IPS-NIHi11 (cell line): ENCODE results near the gene ABCB11.
"Not testable (repeated sequence)": the region's sequence is repeated elsewhere in the genome, so short reads cannot be mapped to it uniquely, and the experiment has no call there.

Experiments
- DNase-seq: peaks from one replicate; pipeline ENCODE4 v3.0.0; 2012; ENCODE audit warnings: mixed read lengths, low spot score

The ABCB11 gene

DNA sequence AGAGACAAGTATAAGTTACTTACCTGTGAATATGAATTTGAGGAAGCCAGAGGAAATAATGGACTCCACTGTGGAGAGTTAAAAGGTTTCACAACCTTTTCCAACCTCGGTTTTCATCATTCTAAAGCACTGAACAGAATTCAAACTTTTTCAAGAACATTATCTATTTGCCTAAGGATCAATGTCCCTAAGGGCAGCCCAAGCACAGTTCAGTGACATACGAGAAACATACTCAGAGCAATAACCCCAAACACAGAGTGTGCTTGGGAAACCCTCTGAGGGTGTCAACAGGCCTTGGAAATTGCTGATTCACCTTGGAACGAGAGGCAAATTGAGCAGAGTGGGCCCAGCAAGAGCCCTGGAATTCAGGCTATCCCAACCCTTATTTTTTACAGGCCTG is at the start of gene ABCB11:
TSS of gene ABCB11 (minus strand) at position 123 of the 400 bp plus-strand sequence. CDS start 13,199 bp downstream, outside the sequence.
- peak; percentile 20 for DNase-seq

GRCh38 chr2:169080250-169081069 is 49.3 kb upstream of the ABCB11 start:
- DNase-seq, result no peak

DNA sequence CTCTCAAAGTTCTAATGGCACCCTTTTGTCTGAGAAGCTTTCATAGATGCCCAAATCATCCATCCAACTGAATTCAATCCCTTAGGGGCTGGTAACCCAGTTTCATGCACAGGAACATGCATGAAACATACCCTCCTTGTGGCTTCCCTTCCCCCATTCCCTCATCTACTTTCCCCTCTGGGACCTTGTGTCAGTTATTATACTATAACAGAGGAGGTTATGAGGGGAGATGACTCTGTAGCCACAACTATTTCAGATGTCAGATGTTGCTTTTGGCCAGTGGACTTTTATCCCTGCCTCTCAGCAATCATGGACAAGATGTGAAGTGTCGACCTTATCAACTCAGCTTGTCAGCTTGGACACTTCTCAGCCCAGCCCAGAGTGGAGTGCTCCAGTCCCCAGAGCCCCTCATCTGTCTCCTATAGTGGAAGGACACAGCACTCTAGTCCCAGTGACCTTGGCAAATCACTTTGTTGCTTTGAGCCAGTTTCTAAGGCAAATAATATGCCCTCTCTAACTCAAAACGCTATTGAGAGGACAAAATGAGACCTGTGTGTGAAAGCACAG is 46.6 kb upstream of the ABCB11 start:
- no peak for DNase-seq

- no peak for DNase-seq
These were observed 43.0 kb upstream of the ABCB11 start for GRCh38 chr2:169073963-169074751.

DNA sequence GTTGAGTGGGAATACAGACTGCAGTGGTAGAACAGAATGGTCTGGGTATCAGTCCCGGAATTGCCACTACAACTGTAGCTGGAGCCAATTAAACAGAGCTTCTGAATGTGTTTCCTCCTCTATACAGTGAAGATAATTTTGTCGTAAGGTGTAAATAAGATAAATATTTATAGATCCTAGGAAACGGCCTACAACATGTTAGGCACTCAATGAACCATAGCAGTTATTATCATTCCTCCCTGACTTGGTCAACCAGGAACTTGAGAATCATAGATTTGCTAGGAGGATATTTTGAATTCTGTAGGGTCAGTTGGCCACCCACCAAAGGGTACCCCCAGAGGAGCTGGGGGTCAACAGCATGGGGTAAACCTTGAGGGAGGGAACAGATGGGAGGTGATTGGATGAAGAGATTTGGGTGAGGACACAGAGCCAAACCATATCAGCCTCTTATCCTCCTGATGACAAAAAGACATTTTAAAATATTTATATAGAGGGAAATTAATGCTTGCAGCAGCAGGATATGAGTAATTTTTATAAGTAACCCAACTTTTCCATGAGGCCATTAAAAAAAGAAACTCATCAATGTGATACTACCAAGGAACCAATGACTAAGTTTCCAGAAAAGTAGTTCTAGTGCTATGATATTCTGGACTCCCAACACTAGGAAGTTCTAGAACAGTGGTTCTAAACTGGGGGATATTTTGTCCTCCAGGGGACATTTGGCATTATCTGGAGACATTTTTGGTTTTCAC is 42.3 kb upstream of the ABCB11 start:
- no peak for DNase-seq

DNA sequence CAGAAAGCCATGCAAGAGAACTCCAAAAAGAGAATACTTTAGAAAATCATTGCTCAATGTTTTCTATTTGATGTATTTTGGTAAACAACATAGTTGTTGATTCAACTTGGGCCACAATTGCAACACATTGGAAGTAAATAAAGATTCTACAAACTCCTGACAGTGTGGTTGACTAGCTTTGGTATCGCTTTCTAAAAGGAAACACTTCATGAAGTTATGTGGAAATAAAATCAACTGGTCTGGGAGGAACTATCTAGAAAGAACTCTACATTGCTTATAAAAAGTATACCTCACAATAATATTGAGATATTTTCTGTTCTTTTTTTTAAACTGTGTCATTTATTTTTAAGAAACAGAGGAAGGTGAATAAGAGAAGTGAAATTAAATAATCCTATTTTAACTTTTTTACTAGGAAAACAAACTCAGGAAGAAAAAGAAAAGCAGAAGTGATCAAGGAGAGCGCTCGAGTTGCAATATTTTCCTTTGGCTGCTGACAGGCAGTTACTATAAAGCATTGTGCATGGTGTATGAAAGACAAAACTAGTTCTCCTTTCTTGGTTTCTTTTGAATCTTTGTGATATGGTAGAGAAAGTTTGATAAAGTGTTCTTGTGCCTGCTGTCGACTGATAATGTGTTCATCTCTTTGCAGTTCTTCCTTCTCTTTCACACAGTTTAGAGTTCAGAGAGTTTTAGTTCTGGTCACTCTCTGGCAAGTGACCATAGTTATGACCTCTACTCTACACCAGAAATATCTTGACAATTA is 41.2 kb upstream of the ABCB11 start:
- no peak for DNase-seq

GRCh38 chr2:169071455-169071854 is 40.3 kb upstream of the ABCB11 start:
- no peak for DNase-seq

DNA sequence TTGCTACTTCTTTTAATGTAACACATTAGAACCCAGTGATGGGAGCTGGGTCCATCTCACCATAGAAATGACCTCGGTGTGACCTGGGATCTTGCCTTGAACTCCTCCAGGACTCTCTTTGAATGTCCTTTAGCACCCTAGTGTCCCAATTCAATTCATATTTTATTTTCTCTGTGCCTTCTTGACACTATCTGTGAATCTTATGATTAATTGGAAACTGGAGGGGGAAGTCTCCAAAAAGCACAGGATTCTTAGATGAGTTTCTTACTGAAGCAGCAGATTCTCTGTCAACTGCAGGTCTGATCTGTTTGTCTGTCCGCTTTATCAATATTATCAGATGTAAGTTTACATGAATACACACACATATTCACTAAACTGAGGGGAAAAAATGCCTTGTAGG is 38.7 kb upstream of the ABCB11 start:
- DNase-seq, result no peak

- no peak for DNase-seq
These were observed 38.2 kb upstream of the ABCB11 start, which contains the start of gene DHRS9 for GRCh38 chr2:169069341-169069740. TSS of gene DHRS9 (plus strand) at chr2:169069563. CDS start at chr2:169081582, 12,019 bp downstream.

- DNase-seq, result no peak
These were observed 35.8 kb upstream of the ABCB11 start for GRCh38 chr2:169066897-169067296.

- no peak for DNase-seq
These were observed 34.9 kb upstream of the ABCB11 start for GRCh38 chr2:169065864-169066517.

GRCh38 chr2:169065422-169065821 is 34.3 kb upstream of the ABCB11 start:
- no peak for DNase-seq

DNA sequence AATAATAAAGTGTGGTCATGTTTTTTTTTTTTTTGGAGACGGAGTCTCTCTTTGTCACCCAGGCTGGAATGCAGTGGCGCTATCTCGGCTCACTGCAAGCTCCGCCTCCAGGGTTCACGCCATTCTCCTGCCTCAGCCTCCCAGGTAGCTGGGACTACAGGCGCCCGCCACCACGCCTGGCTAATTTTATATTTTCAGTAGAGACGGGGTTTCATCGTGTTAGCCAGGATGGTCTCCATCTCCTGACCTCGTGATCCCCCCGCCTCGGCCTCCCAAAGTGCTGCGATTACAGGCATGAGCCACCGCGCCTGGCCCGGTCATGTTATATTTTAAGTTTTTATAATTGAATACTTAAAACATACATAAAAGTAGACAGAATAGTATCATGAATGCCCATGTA is 33.1 kb upstream of the ABCB11 start:
- not testable (repeated sequence) for DNase-seq

DNA sequence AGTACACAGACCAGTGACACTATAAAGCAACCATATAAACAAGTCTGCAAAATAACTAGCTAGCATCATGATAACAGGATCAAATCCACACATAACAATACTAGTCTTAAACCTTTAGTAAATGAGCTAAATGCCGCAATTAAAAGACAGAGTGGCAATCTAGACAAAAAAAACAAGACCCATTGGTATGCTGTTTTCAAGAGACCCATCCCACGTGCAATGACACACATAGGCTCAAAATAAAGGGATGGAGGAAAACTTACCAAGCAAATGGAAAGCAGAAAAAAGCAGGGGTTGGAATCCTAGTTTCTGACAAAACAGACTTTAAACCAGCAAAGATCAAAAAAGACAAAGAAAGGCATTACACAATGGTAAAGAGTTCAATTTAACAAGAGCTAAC is 23.5 kb upstream of the ABCB11 start:
- not testable (repeated sequence) for DNase-seq

DNA sequence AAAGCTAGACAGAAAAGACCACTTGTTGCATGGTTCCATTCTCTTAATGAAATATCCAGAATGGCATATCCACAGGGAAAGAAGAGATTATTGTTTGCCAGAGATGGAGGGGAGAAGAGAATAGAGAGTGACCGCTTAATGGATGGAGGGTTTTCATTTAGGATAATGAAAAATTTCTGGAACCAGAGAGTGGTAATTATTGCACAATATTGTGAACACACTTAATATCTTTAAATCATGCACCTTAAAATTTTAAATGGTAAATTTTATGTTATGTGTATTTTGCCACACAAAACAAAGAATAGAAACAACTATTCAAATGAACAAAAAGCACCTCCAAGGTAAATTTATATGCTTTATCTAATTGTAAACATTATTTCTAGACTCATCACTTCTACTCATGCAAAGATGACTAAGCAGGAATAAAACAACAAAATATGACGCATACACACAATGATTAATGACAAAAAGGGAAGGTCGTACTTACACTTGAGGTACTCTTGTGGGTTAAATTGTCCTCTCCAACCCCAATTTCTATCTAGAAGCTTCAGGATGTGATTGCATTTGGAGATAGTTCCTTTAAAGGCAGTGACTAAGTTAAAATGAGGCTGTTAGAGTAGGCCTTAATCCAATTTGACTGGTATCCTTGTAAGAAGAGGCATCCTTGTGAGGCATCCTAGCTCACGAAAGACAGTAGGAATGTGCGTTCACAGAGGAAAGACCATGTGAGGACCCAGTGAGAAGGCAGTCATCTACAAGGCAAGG is 19.5 kb upstream of the ABCB11 start:
- DNase-seq, result no peak

GRCh38 chr2:169049142-169049541 is 18.0 kb upstream of the ABCB11 start:
- no peak for DNase-seq

DNA sequence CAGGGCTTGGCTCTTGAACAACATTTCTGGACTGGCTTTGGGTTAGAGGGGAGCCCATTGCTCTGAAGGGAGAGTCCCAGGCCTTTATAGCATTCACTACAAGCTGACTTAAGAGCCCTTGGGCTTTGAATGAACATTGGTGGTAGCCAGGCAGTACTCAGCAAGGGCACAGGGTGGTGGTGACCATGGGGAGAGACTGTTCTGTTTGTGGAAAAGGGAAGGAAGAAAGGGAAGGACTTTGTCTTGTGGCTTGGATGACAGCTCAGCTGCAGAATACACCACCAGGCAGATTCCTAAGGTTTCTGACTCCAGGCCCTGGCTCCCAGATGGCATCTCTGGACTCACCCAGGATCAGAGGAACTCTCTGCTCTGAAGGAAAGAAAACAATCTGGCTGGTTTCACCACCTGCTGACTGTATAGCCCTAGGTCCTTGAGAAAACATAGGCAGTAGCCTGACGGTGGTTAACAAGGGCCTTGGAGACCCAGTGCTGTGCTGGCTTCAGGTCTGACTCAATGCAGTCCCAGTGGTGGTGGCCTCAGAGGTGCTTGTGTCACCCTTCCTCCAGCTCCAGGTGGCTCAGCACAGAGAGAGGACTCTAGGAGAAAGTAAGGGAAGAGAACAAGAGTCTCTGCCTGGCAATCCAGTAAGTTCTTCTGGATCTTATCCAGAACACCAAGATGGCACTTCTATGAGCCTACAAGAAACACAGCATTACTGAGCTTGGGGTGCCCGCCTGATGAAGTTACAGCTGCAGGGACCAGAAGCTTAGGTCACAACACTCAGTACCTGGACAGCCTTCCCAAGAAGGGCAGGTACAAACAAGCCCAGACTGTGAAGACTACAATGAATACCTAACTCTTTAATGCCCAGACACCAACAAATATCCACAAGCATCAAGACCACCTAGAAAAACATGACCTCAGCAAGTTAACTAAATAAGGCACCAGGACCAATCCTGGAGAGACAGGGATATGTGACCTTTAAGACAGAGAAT is 16.4 kb upstream of the ABCB11 start:
- no peak for DNase-seq

DNA sequence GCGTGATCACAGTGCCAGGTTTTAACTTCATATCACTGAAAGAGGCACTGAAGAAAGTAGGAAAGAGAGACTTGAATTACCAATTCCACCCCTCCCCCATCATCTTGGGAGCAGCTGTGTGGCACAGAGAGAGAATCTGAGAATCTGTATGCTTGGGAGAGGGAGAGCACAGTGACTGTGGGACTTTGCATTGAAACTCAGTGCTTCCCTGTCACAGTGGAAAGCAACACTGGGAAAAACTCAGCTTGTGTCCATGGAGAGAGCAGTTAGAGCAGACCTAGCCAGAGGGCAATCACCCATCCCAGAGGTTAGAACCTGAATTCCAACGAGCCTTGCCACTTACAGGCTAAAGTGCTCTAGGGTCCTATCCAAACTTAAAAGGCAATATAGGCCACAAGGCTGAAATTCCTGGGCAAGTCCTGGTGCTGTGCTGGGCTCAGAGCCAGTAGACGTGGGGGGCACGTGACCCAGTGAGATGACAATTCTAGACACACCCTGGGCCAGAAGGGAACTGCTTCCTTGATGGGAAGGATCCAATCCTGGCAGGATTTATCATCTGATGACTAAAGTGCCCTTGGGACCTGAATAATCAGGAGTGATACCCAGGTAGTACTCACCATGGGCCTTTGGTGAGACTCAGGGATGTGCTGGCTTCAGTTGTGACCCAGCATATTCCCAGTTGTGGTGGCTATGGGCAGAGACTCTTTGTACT is 15.5 kb upstream of the ABCB11 start:
- no peak for DNase-seq
